ENCODE measurements around the gene ARHGEF16. TPM values are rescaled to one million over a fixed set of nuclear protein-coding genes. Genes with fewer than 3 reads are reported as not detected.

The ARHGEF16 gene
- total and polyA plus RNA-seq, 9 donors: 0.13 to 8.4 (median 1.7) TPM

GRCh38 chr1:3442331-3442730 lies 12.1 kb upstream of the ARHGEF16 start:
- H3K27ac ChIP-seq: no peak overlapping the region
- no peaks in the 10 kb centered on the region for H3K9me3 ChIP-seq
- peak in 1 of 5 donors; percentile 3 for DNase-seq
- no peak overlapping the region for H3K4me3 ChIP-seq
- intact Hi-C loops (cut with DNase I): no loop called here
- 74 to 77% (median 77%) methylated on average over 13 of the region's 13 CpGs for WGBS, 3 donors
- no peaks in the 10 kb centered on the region for H3K4me1 ChIP-seq (ENCODE audit: insufficient read depth)
- H3K27me3 ChIP-seq: no peaks in the 10 kb centered on the region
- TF ChIP-seq EP300 (IDR thresholded peaks at IDR 0.05) (no peak), CTCF (IDR thresholded peaks at IDR 0.05) (no peak), POLR2A (IDR thresholded peaks at IDR 0.05) (no peak)
- no peaks in the 10 kb centered on the region for H3K36me3 ChIP-seq

GRCh38 chr1:3442901-3443300 lies 11.6 kb upstream of the ARHGEF16 start:
- Histone ChIP-seq H3K9me3 (no peaks in the 10 kb centered on the region), H3K27ac (no peak overlapping the region), H3K36me3 (no peaks in the 10 kb centered on the region), H3K4me3 (no peak overlapping the region), H3K27me3 (no peaks in the 10 kb centered on the region), H3K4me1 (ENCODE audit: insufficient read depth) (no peaks in the 10 kb centered on the region)
- TF ChIP-seq POLR2A (IDR thresholded peaks at IDR 0.05): no peak
- TF ChIP-seq EP300 (IDR thresholded peaks at IDR 0.05): no peak
- no peak for TF ChIP-seq CTCF (IDR thresholded peaks at IDR 0.05)
- peak in 1 of 5 donors; percentile 3 for DNase-seq
- intact Hi-C loops (cut with DNase I): no loop called here
- WGBS, 3 donors: 72 to 81% (median 76%) methylated on average over 12 of the region's 12 CpGs

GRCh38 chr1:3443807-3444206 lies 10.7 kb upstream of the ARHGEF16 start:
- no peaks in the 10 kb centered on the region for H3K36me3 ChIP-seq
- no peaks in the 10 kb centered on the region for H3K9me3 ChIP-seq
- no peak overlapping the region for H3K27ac ChIP-seq
- intact Hi-C loops (cut with DNase I): no loop called here
- WGBS, 3 donors: 15 to 36% (median 21%) methylated on average over 7 of the region's 7 CpGs
- TF ChIP-seq CTCF (IDR thresholded peaks at IDR 0.05) (no peak), POLR2A (IDR thresholded peaks at IDR 0.05) (no peak), EP300 (IDR thresholded peaks at IDR 0.05) (no peak)
- H3K4me3 ChIP-seq: no peak overlapping the region
- no peaks in the 10 kb centered on the region for H3K4me1 ChIP-seq (ENCODE audit: insufficient read depth)
- DNase-seq: no peak
- H3K27me3 ChIP-seq: no peaks in the 10 kb centered on the region

- H3K27ac ChIP-seq: no peak overlapping the region
- no peaks in the 10 kb centered on the region for H3K4me1 ChIP-seq (ENCODE audit: insufficient read depth)
- H3K9me3 ChIP-seq: no peaks in the 10 kb centered on the region
- peak in 1 of 5 donors; percentile 2 for DNase-seq
- H3K36me3 ChIP-seq: no peaks in the 10 kb centered on the region
- 85 to 88% (median 88%) methylated on average over 18 of the region's 18 CpGs for WGBS, 3 donors
- H3K27me3 ChIP-seq: no peaks in the 10 kb centered on the region
- intact Hi-C loops (cut with DNase I): no loop called here
- TF ChIP-seq POLR2A (IDR thresholded peaks at IDR 0.05): no peak
- no peak for TF ChIP-seq EP300 (IDR thresholded peaks at IDR 0.05)
- TF ChIP-seq CTCF (IDR thresholded peaks at IDR 0.05): no peak
- no peak overlapping the region for H3K4me3 ChIP-seq
These were observed 10.2 kb upstream of the ARHGEF16 start for GRCh38 chr1:3444298-3444697.
